Esophagus squamous epithelium (tissue), 5 donors: Measurements from ENCODE around the gene FAM8A1. TPM values are rescaled to one million over a fixed set of nuclear protein-coding genes. Genes with fewer than 3 reads are reported as not detected.

Source experiments
- DNase-seq: peaks from one replicate; lab custom pipeline; 2025; lab: John Stamatoyannopoulos, UW
- H3K27ac ChIP-seq, 4 donors: fragments of 200-600 bp; sonication (generic); one replicate each; pipeline ENCODE4 v1.5.1; 2016 to 2019; ENCODE audit warnings: mild to moderate bottlenecking in 1 of 4
- H3K27me3 ChIP-seq, 4 donors: fragments of 200-600 bp; sonication (generic); 1 replicate in 3 of 4; 2 replicates in 1 of 4; pipeline versions ENCODE4 v1.5.1 to v1.6.0; 2017 to 2021; ENCODE audit warnings: antibody characterized with exemption in 1 of 4
- H3K36me3 ChIP-seq, 3 donors: fragments of 200-600 bp; sonication (generic); one replicate each; pipeline ENCODE4 v1.5.1; 2016 to 2019
- H3K4me1 ChIP-seq, 3 donors: fragments of 200-600 bp; sonication (generic); one replicate each; pipeline ENCODE4 v1.5.1; 2017 to 2019
- H3K4me3 ChIP-seq, 4 donors: fragments of 200-600 bp; sonication (generic); 1 replicate in 3 of 4; 2 replicates in 1 of 4; pipeline ENCODE4 v1.5.1; 2016 to 2019; ENCODE audit warnings: mild to moderate bottlenecking in 2 of 4, moderate library complexity in 1 of 4
- H3K9me3 ChIP-seq, 3 donors: fragments of 200-600 bp; sonication (generic); one replicate each; pipeline ENCODE4 v1.5.1; 2016 to 2019
- CTCF ChIP-seq, 6 experiments: fragments of 450-650 bp in 4 of 6; fragments of 200-600 bp in 2 of 6; sonication (generic) in 2 of 6; IDR thresholded peaks; one replicate each; pipeline ENCODE4 v1.5.1; 2016 to 2019; ENCODE audit warnings: antibody characterized with exemption in 6 of 6, mild to moderate bottlenecking in 4 of 6, moderate library complexity in 4 of 6
- POLR2A ChIP-seq, 4 donors: fragments of 450-650 bp; IDR thresholded peaks; one replicate each; pipeline ENCODE4 v1.6.1; 2017; ENCODE audit warnings: antibody characterized with exemption in 4 of 4, mild to moderate bottlenecking in 4 of 4, moderate library complexity in 3 of 4
- WGBS, 2 donors: methylation state at CpG; one replicate each; pipeline ENCODE4 v1.1.5; 2018; 5-methylcytosine and 5-hydroxymethylcytosine counted together
- intact Hi-C: fragments of 100-400 bp; cut with DNase I; formaldehyde crosslinking; loops from one replicate; pipeline ENCODE4 v1.15.0; 2022
- total RNA-seq, 4 donors: library from RNA; depleted of rRNA; stranded (reverse); fragments of >200 nt; gene quantifications; one replicate each; pipeline ENCODE4 v1.1.0, GENCODE V29; 2016
- donor health status: DM: yes; HTN: yes; CAD: no.

FAM8A1 gene
- total RNA-seq, 4 donors from 2014 or later = 12.4 to 19.5 (median 16.1) TPM

- no peak for DNase-seq
- H3K9me3 ChIP-seq = no peaks in the 10 kb centered on the region
- no peaks in the 10 kb centered on the region for H3K27me3 ChIP-seq
- WGBS, 2 donors = 59 to 66% methylated on average over 5 of the region's 5 CpGs
- no peak overlapping the region for H3K4me3 ChIP-seq
- intact Hi-C loops = loop anchor here (10.0 kb wide), 2 partner anchors 215 to 305 kb away; partner anchors contain the start of gene RBM24
- TF ChIP-seq CTCF (IDR thresholded peaks at IDR 0.05) (no peak), POLR2A (IDR thresholded peaks at IDR 0.05) (no peak)
- H3K27ac ChIP-seq = no peak overlapping the region
- H3K4me1 ChIP-seq = peaks cover 0 to 1% (median 0%) of the 10 kb centered on the region in 3 donors
- no peaks in the 10 kb centered on the region for H3K36me3 ChIP-seq
Observed at GRCh38 chr6:17589406-17590096, 10.6 kb upstream of the FAM8A1 start.

GRCh38 chr6:17591287-17591686, 8.8 kb upstream of the FAM8A1 start:
- intact Hi-C loops = no loop called here
- Histone ChIP-seq H3K9me3 (no peaks in the 10 kb centered on the region), H3K36me3 (no peaks in the 10 kb centered on the region), H3K4me1 (no peaks in the 10 kb centered on the region), H3K27me3 (no peaks in the 10 kb centered on the region), H3K27ac (no peak overlapping the region), H3K4me3 (no peak overlapping the region)
- 19 to 48% methylated on average over 1 of the region's 1 CpG for WGBS, 2 donors
- no peak for TF ChIP-seq POLR2A (IDR thresholded peaks at IDR 0.05)
- no peak for TF ChIP-seq CTCF (IDR thresholded peaks at IDR 0.05)
- DNase-seq = no peak

GRCh38 chr6:17593246-17593645, 6.9 kb upstream of the FAM8A1 start:
- H3K4me3 ChIP-seq = no peak overlapping the region
- no peak for DNase-seq
- H3K4me1 ChIP-seq = no peaks in the 10 kb centered on the region
- H3K27me3 ChIP-seq = no peaks in the 10 kb centered on the region
- TF ChIP-seq POLR2A (IDR thresholded peaks at IDR 0.05) = no peak
- no peak for TF ChIP-seq CTCF (IDR thresholded peaks at IDR 0.05)
- H3K9me3 ChIP-seq = no peaks in the 10 kb centered on the region
- intact Hi-C loops = no loop called here
- no peaks in the 10 kb centered on the region for H3K36me3 ChIP-seq
- H3K27ac ChIP-seq = no peak overlapping the region

- no peak overlapping the region for H3K27ac ChIP-seq
- no peaks in the 10 kb centered on the region for H3K27me3 ChIP-seq
- intact Hi-C loops = no loop called here
- TF ChIP-seq POLR2A (IDR thresholded peaks at IDR 0.05) (no peak), CTCF (IDR thresholded peaks at IDR 0.05) (no peak)
- H3K4me3 ChIP-seq = no peak overlapping the region
- H3K9me3 ChIP-seq = no peaks in the 10 kb centered on the region
- H3K36me3 ChIP-seq = no peaks in the 10 kb centered on the region
- peaks cover 0 to 7% (median 0%) of the 10 kb centered on the region in 3 donors for H3K4me1 ChIP-seq
- 88 to 97% methylated on average over 3 of the region's 3 CpGs for WGBS, 2 donors
- DNase-seq = no peak
Observed at GRCh38 chr6:17596085-17596484, 4.0 kb upstream of the FAM8A1 start.

- Histone ChIP-seq H3K27me3 (no peaks in the 10 kb centered on the region), H3K4me3 (peak overlapping the region; percentile 84 to 99 (median 90)), H3K27ac (peak overlapping the region; percentile 93 to 97 (median 96)), H3K9me3 (no peaks in the 10 kb centered on the region), H3K36me3 (peaks cover 0 to 27% (median 0%) of the 10 kb centered on the region in 3 donors), H3K4me1 (peaks cover 6 to 38% (median 8%) of the 10 kb centered on the region in 3 donors)
- 0 to 3% methylated on average over 5 to 7 of the region's 77 CpGs for WGBS, 2 donors
- intact Hi-C loops = no loop called here
- TF ChIP-seq CTCF (IDR thresholded peaks at IDR 0.05) (no peak), POLR2A (IDR thresholded peaks at IDR 0.05) (no peak)
- DNase-seq = no peak
Observed at GRCh38 chr6:17600527-17601385, 654 bp downstream of the FAM8A1 start.
